H9 (cell line): Measurements from ENCODE around the gene RPL19. TPM values are rescaled to one million over a fixed set of nuclear protein-coding genes. Genes with fewer than 3 reads are reported as not detected.

Experiments used
- DNase-seq: peaks from one replicate; pipeline ENCODE4 v3.0.0-alpha.2; 2017
- H2AFZ ChIP-seq: one replicate; pipeline ENCODE4 v1.6.1; 2013; ENCODE audit warnings: mild to moderate bottlenecking, low read length, control low read depth, moderate library complexity
- H2AK5ac ChIP-seq: 2 replicates; pipeline ENCODE4 v1.6.1; 2013; ENCODE audit warnings: low read length, control low read depth, mixed read lengths; ENCODE audit not compliant: insufficient read length
- H2BK120ac ChIP-seq: one replicate; pipeline ENCODE4 v1.6.1; 2013; ENCODE audit warnings: low read depth, mild to moderate bottlenecking, low read length, control low read depth, inconsistent platforms; ENCODE audit not compliant: poor library complexity, severe bottlenecking
- H2BK12ac ChIP-seq: 2 replicates; pipeline ENCODE4 v1.6.1; 2013; ENCODE audit warnings: low read length, control low read depth, mixed read lengths, low read depth; ENCODE audit not compliant: insufficient read length
- H2BK15ac ChIP-seq: 2 replicates; pipeline ENCODE4 v1.6.1; 2013; ENCODE audit warnings: low read depth, low read length, control low read depth
- H2BK20ac ChIP-seq: one replicate; pipeline ENCODE4 v1.6.1; 2013; ENCODE audit warnings: low read depth, mild to moderate bottlenecking, low read length, control low read depth, inconsistent platforms; ENCODE audit not compliant: poor library complexity, severe bottlenecking
- H2BK5ac ChIP-seq: 2 replicates; pipeline ENCODE4 v1.6.1; 2013; ENCODE audit warnings: low read length, control low read depth, mixed read lengths; ENCODE audit not compliant: insufficient read length
- H3K14ac ChIP-seq: 2 replicates; pipeline ENCODE4 v1.6.1; 2013; ENCODE audit warnings: low read length, control low read depth; ENCODE audit not compliant: insufficient read depth
- H3K18ac ChIP-seq: 2 replicates; pipeline ENCODE4 v1.6.1; 2013; ENCODE audit warnings: low read depth, mild to moderate bottlenecking, mixed read lengths, low read length, control low read depth; ENCODE audit not compliant: insufficient read length
- H3K23ac ChIP-seq: 2 replicates; pipeline ENCODE4 v1.6.1; 2013; ENCODE audit warnings: low read length, control low read depth, mixed read lengths, low read depth; ENCODE audit not compliant: insufficient read length
- H3K23me2 ChIP-seq: 2 replicates; pipeline ENCODE4 v1.6.1; 2013; ENCODE audit warnings: low read depth, mild to moderate bottlenecking, mixed read lengths, low read length, control low read depth; ENCODE audit not compliant: insufficient read length, poor library complexity, severe bottlenecking
- H3K27ac ChIP-seq: 2 replicates; pipeline ENCODE4 v1.5.1; 2013; ENCODE audit warnings: low read length, control low read depth, mixed read lengths, low read depth; ENCODE audit not compliant: insufficient read length
- H3K27me3 ChIP-seq: 2 replicates; pipeline ENCODE4 v1.6.1; 2013; ENCODE audit warnings: low read length, control low read depth, inconsistent platforms; ENCODE audit not compliant: insufficient read depth
- H3K4ac ChIP-seq: 2 replicates; pipeline ENCODE4 v1.6.1; 2013; ENCODE audit warnings: low read depth, mild to moderate bottlenecking, control low read depth, inconsistent platforms, low read length, moderate library complexity
- H3K4me1 ChIP-seq: 2 replicates; pipeline ENCODE4 v1.6.1; 2013; ENCODE audit warnings: low read length, control low read depth, inconsistent platforms; ENCODE audit not compliant: insufficient read depth
- H3K4me2 ChIP-seq: 2 replicates; pipeline ENCODE4 v1.6.1; 2013; ENCODE audit warnings: low read length, control low read depth, mixed read lengths; ENCODE audit not compliant: insufficient read length, insufficient read depth
- H3K56ac ChIP-seq: 2 replicates; pipeline ENCODE4 v1.6.1; 2013; ENCODE audit warnings: low read depth, mild to moderate bottlenecking, mixed read lengths, low read length, control low read depth; ENCODE audit not compliant: insufficient read length
- H3K79me1 ChIP-seq: 2 replicates; pipeline ENCODE4 v1.6.1; 2013; ENCODE audit warnings: low read depth, mild to moderate bottlenecking, moderate library complexity, low read length, control low read depth, inconsistent platforms; ENCODE audit not compliant: insufficient read depth, poor library complexity, severe bottlenecking
- H3K79me2 ChIP-seq: 2 replicates; pipeline ENCODE4 v1.6.1; 2013; ENCODE audit warnings: low read length, control low read depth, inconsistent platforms; ENCODE audit not compliant: insufficient read depth
- H3K9ac ChIP-seq: 2 replicates; pipeline ENCODE4 v1.6.1; 2013; ENCODE audit warnings: low read length, control low read depth, mixed read lengths; ENCODE audit not compliant: insufficient read length; ENCODE audit errors: extremely low read depth
- H3K9me3 ChIP-seq: one replicate; pipeline ENCODE4 v1.6.1; 2013; ENCODE audit warnings: low read depth, low read length, inconsistent platforms; ENCODE audit not compliant: control insufficient read depth
- H3T11ph ChIP-seq: one replicate; pipeline ENCODE4 v1.6.1; 2013; ENCODE audit warnings: mild to moderate bottlenecking, low read length, control low read depth, inconsistent platforms
- H4K20me1 ChIP-seq: one replicate; pipeline ENCODE4 v1.6.1; 2013; ENCODE audit not compliant: control insufficient read depth, insufficient read length, insufficient read depth
- H4K5ac ChIP-seq: 2 replicates; pipeline ENCODE4 v1.6.1; 2013; ENCODE audit warnings: low read depth, mild to moderate bottlenecking, mixed read lengths, low read length, control low read depth; ENCODE audit not compliant: insufficient read length
- H4K8ac ChIP-seq: replicated peaks from 2 replicates; pipeline ENCODE4 v1.6.1; 2013; ENCODE audit warnings: low read length, control low read depth, mixed read lengths, low read depth; ENCODE audit not compliant: insufficient read length
- H4K91ac ChIP-seq: 2 replicates; pipeline ENCODE4 v1.6.1; 2013; ENCODE audit warnings: low read depth, mild to moderate bottlenecking, moderate library complexity, mixed read lengths, low read length, control low read depth; ENCODE audit not compliant: insufficient read length
- H3K27ac Mint-ChIP-seq, 3 experiments: 2 replicates in 2 of 3; 3 replicates in 1 of 3; pipeline ENCODE4 v1.8.0; 2020 to 2021; ENCODE audit warnings: mixed read lengths in 3 of 3, mild to moderate bottlenecking in 1 of 3, moderate library complexity in 1 of 3
- H3K27me3 Mint-ChIP-seq: 2 replicates; pipeline ENCODE4 v1.8.0; 2021; ENCODE audit warnings: low read depth, mild to moderate bottlenecking, moderate library complexity, mixed read lengths
- H3K36me3 Mint-ChIP-seq, 3 experiments: 2 replicates in 2 of 3; 3 replicates in 1 of 3; pipeline ENCODE4 v1.8.0; 2020 to 2021; ENCODE audit warnings: low read depth in 3 of 3, mixed read lengths in 3 of 3; ENCODE audit not compliant: insufficient read depth in 1 of 3
- H3K4me1 Mint-ChIP-seq, 2 experiments: 2 replicates each; pipeline ENCODE4 v1.8.0; 2020; ENCODE audit warnings: mixed read lengths in 2 of 2
- H3K4me3 Mint-ChIP-seq, 2 experiments: 2 replicates in 1 of 2; 3 replicates in 1 of 2; pipeline ENCODE4 v1.8.0; 2020 to 2021; ENCODE audit warnings: mild to moderate bottlenecking in 2 of 2, mixed read lengths in 2 of 2, moderate library complexity in 1 of 2
- H3K9me3 Mint-ChIP-seq, 2 experiments: 2 replicates in 1 of 2; 3 replicates in 1 of 2; pipeline ENCODE4 v1.8.0; 2020; ENCODE audit warnings: mild to moderate bottlenecking in 2 of 2, mixed read lengths in 2 of 2, moderate library complexity in 1 of 2
- WGBS: extraction: QIAGEN DNeasy Blood & Tissue Kit; methylation state at CpG from one replicate; pipeline ENCODE4 v1.1.7; 2013; ENCODE audit warnings: missing lambda C conversion rate, low lambda C conversion rate, mixed read lengths; ENCODE audit not compliant: insufficient read length; ENCODE audit errors: extremely low coverage; 5-methylcytosine and 5-hydroxymethylcytosine counted together
- total RNA-seq: library from RNA; stranded (reverse); gene quantifications from 2 replicates; pipeline ENCODE4 v1.2.1, GENCODE V29; 2021
- TF ChIP-seq, protein P1 (sequence below): fragments of 200-600 bp; sonication (generic); conservative IDR thresholded peaks from 3 replicates; pipeline ENCODE4 v1.8.0; 2021; ENCODE audit warnings: antibody characterized with exemption, mild to moderate bottlenecking

The RPL19 gene
- total RNA-seq, 1 experiment from 2014 or later = 2,038 TPM

DNA sequence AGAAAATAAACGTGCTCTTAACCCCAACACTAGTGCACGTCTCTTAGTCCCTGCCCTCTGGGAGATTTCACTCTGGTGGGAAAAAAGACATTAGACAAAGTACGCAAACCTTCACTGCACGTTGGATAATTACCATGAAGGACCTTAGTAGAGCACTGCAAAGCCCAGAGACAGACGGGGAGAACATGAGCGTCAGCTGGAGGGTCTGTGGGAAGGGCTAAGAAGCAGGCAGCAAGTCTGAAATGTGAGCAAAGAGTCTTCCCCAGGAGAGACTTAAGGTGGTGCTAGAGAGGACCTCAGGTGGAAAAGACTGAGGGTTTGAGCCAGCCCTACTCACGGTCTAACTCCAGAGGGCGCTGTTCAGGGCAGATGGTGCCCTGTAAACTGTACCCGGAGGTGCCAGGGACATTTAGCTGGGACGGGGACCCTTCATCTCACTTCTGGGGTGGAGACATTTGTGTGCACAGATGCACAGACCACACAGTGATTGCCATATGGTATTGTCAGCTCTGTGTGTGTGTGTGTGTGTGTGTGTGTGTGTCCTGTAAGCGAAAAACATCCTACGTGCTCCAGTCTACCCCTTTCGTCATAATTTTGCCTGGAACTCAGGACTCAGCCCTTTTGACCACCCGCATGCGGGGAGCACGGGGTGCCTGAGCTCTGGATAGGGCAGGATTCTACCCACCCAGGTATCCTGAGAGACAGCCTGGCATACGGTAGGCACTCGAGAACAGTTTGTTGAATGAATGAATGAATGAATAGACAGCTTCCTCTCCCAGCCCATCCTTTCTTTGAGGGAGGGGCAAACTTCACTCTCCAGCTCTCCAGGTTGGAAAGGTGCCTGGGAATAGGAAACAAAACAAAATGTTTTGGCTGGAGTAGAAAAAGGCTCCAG, 35.7 kb downstream of the RPL19 start:
- no peak overlapping the region for H2BK120ac ChIP-seq
- H2BK5ac ChIP-seq = no peak overlapping the region
- no peaks in the 10 kb centered on the region for H3K79me1 ChIP-seq
- 0 out of 2 replicates have a peak, but pooled peaks cover 2% of the 10 kb centered on the region for H3K27me3 ChIP-seq
- no peak overlapping the region for H3K23ac ChIP-seq
- no peaks in the 10 kb centered on the region for H4K20me1 ChIP-seq
- peak; percentile 94 for DNase-seq
- Mint-ChIP-seq H3K4me1 (peaks cover 20 to 30% of the 10 kb centered on the region in 2 experiments), H3K4me3 (peak overlapping the region in 1 of 2 experiments; percentile 51; a peak in 3 of 5 replicates), H3K36me3 (no peaks in the 10 kb centered on the region), H3K9me3 (no peaks in the 10 kb centered on the region), H3K27ac (peak overlapping the region in 2 of 3 experiments; percentile 19 to 33; a peak in 3 of 7 replicates), H3K27me3 (peaks cover 6% of the 10 kb centered on the region)
- no peak overlapping the region for H4K5ac ChIP-seq
- H2AK5ac ChIP-seq = no peak overlapping the region
- no peaks in the 10 kb centered on the region for H3K9me3 ChIP-seq
- no peak overlapping the region for H3K4ac ChIP-seq
- no peak overlapping the region for H3K9ac ChIP-seq
- no CpG with 5 or more reads among the region's 18 CpGs for WGBS
- H2BK12ac ChIP-seq = no peak overlapping the region
- H2BK15ac ChIP-seq = no peak overlapping the region
- H3K4me1 ChIP-seq = no peaks in the 10 kb centered on the region
- no peak overlapping the region for H4K91ac ChIP-seq
- H3K18ac ChIP-seq = no peak overlapping the region
- H3K79me2 ChIP-seq = no peaks in the 10 kb centered on the region
- H3K4me2 ChIP-seq = no peak overlapping the region
- no peak overlapping the region for H3K14ac ChIP-seq
- H3K27ac ChIP-seq = no peak overlapping the region
- no peak overlapping the region for H3T11ph ChIP-seq
- TF ChIP-seq, protein P1, sequence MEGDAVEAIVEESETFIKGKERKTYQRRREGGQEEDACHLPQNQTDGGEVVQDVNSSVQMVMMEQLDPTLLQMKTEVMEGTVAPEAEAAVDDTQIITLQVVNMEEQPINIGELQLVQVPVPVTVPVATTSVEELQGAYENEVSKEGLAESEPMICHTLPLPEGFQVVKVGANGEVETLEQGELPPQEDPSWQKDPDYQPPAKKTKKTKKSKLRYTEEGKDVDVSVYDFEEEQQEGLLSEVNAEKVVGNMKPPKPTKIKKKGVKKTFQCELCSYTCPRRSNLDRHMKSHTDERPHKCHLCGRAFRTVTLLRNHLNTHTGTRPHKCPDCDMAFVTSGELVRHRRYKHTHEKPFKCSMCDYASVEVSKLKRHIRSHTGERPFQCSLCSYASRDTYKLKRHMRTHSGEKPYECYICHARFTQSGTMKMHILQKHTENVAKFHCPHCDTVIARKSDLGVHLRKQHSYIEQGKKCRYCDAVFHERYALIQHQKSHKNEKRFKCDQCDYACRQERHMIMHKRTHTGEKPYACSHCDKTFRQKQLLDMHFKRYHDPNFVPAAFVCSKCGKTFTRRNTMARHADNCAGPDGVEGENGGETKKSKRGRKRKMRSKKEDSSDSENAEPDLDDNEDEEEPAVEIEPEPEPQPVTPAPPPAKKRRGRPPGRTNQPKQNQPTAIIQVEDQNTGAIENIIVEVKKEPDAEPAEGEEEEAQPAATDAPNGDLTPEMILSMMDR = peak; percentile 98
- H4K8ac ChIP-seq = no peak overlapping the region
- H3K56ac ChIP-seq = no peak overlapping the region
- peaks cover 8% of the 10 kb centered on the region for H3K23me2 ChIP-seq
- no peak overlapping the region for H2BK20ac ChIP-seq
- H2AFZ ChIP-seq = no peak overlapping the region
